ENCODE measurements around the gene GSG1L. TPM values are rescaled to one million over a fixed set of nuclear protein-coding genes. Genes with fewer than 3 reads are reported as not detected.

Gene GSG1L
- polyA plus RNA-seq, 3 donors: 0.41 to 0.91 (median 0.50) TPM

GRCh38 chr16:27852681-27853080 lies 210.8 kb downstream of the GSG1L start:
- no peak for DNase-seq

GRCh38 chr16:27852116-27852515 lies 211.4 kb downstream of the GSG1L start:
- DNase-seq: no peak

GRCh38 chr16:27851586-27851985 lies 211.9 kb downstream of the GSG1L start:
- DNase-seq: no peak

DNA sequence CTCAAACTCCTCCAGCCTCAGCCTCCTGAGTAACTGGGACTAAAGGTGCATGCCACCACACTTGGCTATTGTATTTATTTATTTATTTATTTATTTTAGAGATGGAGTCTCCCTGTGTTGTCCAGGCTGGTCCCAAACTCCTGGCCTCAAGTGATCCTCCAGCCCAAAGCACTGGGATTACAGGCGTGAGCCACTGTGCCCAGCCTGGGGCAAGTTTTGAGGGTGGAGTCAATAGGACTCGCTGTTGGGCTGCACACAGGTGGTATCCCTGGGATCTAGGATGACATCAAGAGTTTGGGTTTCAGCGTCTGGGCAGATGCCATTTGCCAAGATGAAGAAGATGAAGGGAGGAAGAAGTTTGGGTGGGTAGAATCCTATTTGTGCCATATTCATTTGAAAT lies 213.9 kb downstream of the GSG1L start:
- DNase-seq: no peak

GRCh38 chr16:27847030-27847550 lies 216.4 kb downstream of the GSG1L start:
- DNase-seq: no peak

DNA sequence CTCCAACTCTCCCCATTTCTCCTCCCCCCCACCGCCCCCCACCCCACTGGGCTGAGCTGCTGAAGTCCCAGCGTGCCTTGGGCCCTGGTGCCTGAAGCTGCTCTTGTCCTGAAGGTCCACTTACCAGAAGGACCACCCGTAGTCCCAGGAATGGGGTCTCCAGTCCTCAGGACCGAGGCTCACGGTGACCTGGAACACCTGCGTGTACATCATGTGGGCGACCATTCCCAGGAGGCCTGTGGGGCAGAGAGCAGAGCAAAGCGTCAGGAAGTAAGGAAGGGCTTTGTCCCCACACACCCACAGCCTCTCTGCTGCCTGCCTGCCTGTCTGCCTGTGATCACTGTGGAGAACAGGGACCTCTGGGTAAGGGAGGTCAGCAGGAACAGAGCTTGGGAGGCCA lies 218.7 kb downstream of the GSG1L start:
- no peak for DNase-seq

DNA sequence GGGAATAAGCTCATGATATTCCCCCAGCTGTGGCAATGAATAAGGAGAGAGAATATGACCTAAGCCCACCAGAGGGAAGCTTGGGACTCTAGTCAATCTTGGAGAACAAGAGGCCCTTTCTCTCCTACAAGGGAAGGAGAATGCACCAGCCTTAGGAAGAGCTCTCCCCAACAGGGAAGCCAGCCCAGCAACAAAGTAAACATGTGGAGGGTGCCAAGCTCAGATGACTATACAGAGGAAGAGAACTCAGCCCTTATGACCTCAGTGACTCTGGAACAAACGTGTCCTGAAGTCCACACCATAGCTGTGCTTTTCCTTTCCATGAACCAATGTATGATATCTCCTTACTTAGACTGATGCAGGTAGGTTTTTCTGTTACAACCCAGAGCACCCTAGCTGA lies 219.7 kb downstream of the GSG1L start:
- no peak for DNase-seq

GRCh38 chr16:27841911-27842310 lies 221.6 kb downstream of the GSG1L start:
- DNase-seq: no peak

- no peak for DNase-seq
Measured at GRCh38 chr16:27841061-27841801, 222.3 kb downstream of the GSG1L start.

DNA sequence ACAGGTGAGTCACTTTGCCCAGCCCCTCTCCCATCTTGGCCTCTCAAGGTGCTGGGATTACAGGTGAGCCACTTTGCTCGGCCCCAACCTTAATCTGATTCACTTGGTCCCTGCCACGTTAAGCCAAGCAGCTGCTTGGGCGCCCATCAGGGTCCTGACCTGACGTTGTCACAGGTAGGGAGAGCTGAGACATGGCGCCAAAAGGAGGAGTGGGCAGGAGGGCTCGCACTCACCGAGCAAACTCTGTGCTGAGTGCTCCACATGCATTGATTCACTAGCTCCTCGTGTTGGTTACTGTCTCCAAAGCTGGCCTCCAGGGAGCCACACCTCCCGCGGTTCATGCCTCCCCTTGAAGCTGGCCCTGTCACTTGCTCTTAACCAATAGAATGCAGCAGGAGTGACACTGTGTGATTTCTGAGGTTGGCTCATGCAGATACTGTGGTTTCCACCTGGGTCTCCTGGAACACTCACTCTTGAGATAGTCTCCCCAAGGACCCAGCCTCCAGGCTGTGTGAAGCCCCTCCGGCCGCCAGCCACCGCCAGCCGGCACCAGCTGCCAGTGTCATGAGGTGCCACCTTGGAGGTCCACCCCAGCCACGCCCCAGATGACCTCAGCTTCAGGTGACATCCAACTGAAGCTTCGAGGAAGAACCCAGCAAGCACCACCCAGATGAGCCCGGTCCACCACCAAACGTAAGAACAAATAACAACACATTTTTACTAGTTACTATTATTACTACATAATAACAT lies 223.0 kb downstream of the GSG1L start:
- DNase-seq: no peak

DNA sequence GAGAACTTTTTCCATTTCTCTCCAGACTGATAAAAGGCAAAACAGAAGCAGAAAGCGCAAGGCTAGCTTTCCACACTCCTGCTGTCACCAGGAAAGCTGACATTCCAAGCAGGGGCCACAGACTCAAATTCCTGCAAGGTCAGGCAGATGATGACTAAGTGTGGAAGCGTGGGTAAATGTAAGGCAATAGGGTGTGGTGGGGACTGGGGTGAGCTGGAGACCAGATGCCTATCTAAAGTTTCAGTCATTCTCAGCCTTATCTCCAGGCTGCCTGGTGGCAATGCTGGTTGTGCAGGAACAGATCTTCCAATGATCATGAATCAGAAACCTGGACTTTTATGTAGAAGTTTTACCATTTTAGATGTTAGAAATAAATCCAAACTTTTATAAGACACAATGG lies 224.1 kb downstream of the GSG1L start:
- no peak for DNase-seq

DNA sequence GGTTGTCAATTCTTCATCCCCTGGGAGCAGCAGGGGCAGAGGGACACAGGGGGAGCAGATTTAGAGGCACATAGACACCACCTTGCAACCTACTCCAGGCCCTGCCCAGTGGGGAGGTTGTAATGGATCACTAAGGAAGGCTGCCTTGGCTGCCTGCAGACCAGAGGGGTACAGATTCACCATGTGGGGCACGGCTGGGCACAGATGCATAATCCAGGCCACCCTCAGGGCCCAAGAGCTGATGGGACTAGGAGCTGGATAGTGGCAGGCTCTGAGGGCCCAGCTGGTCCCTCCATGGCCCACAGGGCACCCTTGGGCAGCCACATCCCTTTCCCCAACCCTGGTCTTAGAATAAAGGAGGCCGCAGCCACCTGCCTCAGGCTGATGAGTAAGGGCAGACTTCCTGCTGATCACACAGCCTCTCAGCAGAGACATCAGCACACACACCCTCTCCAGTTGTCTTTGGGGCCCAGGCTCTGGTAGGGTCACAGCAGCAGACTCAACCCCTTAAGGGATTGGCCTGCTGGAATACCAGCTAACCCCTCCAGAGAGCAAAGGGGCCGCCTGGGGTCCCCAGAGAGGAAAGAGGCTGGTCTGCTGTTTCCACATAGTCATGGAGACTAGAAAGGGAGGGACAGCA lies 224.9 kb downstream of the GSG1L start:
- no peak for DNase-seq

- no peak for DNase-seq
Measured at GRCh38 chr16:27829975-27830374, 233.5 kb downstream of the GSG1L start.

DNA sequence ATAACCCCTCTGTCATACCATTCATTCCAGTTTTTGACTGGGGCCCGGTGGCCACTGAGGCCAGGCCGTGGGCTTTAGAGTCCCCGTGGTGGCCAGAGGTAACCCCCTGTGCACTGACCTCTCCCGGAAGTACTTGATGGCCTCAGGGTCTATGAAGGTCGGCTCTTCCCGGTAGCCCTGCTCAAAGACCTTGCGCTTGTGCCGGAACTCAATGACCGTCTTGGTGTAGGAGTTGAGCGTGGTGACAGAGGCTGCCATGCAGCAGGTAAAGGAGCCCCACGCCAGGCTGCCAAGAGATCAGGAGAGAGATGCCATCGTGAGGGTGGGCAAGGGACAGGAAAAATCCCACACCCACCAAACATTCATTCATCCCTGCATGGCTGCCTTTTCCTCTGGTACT lies 234.8 kb downstream of the GSG1L start:
- no peak for DNase-seq

DNA sequence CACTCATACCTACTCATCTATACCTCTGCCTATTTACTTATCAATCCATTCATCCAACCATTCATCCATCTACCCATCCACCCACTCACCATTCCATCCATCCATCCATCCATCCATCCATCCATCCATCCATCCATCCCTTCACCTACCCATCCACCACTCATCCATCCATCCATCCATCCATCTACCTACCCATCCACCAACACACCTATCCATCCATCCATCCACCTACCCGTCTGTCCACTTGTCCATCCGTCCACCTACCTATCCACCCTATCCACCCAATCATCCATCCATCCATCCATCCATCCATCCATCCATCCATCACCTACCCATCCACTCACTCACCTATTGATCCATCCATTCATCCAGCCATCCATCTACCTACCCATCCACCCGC lies 235.7 kb downstream of the GSG1L start:
- DNase-seq: no peak

DNA sequence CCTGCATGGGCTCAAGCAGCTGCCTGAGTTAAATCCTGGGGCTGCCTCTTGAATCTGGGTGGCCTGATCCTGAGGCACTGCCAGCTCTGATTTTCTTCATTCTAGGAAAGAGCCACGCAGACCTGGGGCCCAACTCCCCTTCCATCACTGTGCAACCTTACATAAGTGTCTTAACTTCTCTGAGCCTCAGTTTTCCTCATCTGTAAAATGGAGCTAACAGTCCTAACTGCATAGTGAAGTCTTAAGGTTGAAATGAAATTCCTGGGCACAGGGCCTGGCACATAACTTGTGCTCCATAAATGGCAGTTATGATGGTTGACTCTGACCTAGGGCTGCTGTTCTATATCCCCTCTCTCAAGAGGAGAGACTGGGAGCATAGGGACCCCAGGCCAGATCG lies 236.6 kb downstream of the GSG1L start:
- DNase-seq: no peak

GRCh38 chr16:27826081-27826892 lies 237.2 kb downstream of the GSG1L start:
- no peak for DNase-seq

GRCh38 chr16:27824786-27825185 lies 238.7 kb downstream of the GSG1L start:
- no peak for DNase-seq

- DNase-seq: no peak
Measured at GRCh38 chr16:27824006-27824405, 239.5 kb downstream of the GSG1L start.

GRCh38 chr16:27823421-27823820 lies 240.1 kb downstream of the GSG1L start:
- DNase-seq: no peak

DNA sequence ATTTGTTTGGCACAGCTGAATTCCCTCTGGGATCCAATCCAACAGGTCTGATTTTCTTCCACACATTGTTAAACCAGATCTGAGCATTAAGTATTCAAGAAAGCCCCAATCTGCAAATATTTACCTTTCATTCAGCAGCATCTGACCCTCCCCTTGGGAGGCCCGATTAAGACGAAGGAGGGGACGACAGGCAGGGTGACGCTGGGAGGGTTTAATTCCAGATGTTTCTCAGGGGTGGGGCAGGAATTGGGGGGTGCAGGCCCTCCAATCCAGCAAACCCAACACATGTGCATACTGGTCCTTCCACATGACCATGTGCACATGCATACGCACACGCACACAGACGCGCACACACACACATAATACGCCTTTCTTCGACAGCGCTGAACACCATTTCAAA lies 240.5 kb downstream of the GSG1L start:
- peak; percentile 4 for DNase-seq

DNA sequence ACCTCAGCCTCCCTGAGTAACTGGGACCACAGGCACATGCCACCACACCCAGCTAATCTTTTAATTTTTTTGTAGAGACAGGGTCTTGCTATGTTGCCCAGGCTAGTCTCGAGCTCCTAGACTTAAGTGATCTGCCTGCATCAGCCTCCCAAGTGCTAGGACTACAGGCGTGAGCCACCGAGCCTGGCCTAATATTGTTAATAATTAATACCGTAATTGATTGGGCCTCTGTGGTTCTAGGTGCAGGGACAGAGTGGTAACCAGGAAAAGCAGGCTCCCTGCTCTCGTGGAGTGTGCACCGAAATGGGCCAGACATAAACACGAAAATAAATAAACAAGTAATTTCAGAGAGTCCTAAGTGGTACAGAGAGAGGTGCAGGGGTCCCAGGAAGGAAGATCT lies 241.0 kb downstream of the GSG1L start:
- DNase-seq: no peak

Measured in renal pelvis (tissue), 4 donors.